SK-N-SH (cell line): ENCODE data around the gene CPA4.

Experiments used
- FOSL2 ChIP-seq: IDR thresholded peaks from 2 replicates; pipeline ENCODE4 v1.4.0; 2012; ENCODE audit warnings: low read depth, mild to moderate bottlenecking, moderate library complexity, borderline replicate concordance
- JUND ChIP-seq: IDR thresholded peaks from 2 replicates; pipeline ENCODE4 v1.4.0; 2012
- MEF2A ChIP-seq: IDR thresholded peaks from 2 replicates; pipeline ENCODE4 v1.4.0; 2012; ENCODE audit warnings: low read depth, borderline replicate concordance
- POLR2AphosphoS5 ChIP-seq: IDR thresholded peaks from 2 replicates; pipeline ENCODE4 v1.6.1; 2012; ENCODE audit warnings: low read depth, low read length
- RFX5 ChIP-seq: IDR thresholded peaks from 2 replicates; pipeline ENCODE4 v1.6.1; 2012; ENCODE audit warnings: mild to moderate bottlenecking, improper control_type of control experiment, low read length
- TAF1 ChIP-seq: IDR thresholded peaks from 2 replicates; pipeline ENCODE4 v1.6.1; 2012; ENCODE audit warnings: low read depth, mild to moderate bottlenecking, low read length, moderate library complexity, borderline replicate concordance
- TCF12 ChIP-seq: IDR thresholded peaks from 2 replicates; pipeline ENCODE4 v1.4.0; 2012
- YY1 ChIP-seq: IDR thresholded peaks from 2 replicates; pipeline ENCODE4 v1.4.0; 2012; ENCODE audit warnings: low read depth, mild to moderate bottlenecking
- TF ChIP-seq, protein P1 (sequence below): fragments of 200-600 bp; sonication (generic); IDR thresholded peaks from 2 replicates; pipeline ENCODE4 v1.6.1; 2017; ENCODE audit warnings: antibody characterized with exemption, mild to moderate bottlenecking, moderate library complexity

DNA sequence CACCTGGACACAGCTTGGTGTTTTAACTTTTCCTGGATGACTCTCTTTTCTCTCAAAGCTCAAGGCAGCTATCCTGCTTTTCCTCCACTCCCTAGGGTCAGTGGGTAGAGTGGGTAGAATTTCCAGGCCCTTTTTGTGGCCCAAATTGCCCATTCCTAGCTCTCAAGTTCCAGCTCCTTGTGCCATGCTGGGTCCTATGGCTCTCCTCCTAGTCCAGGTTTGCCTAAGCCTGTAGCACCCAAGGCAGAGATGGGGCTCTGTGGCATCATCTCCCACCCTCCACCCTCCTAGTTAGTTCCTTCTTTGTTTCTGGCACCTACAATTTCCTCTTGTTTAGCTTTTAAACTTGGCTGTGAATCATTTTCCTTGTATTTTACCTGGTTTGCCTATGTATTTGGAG, 9.7 kb downstream of the CPA4 start:
- TF ChIP-seq, protein P1, sequence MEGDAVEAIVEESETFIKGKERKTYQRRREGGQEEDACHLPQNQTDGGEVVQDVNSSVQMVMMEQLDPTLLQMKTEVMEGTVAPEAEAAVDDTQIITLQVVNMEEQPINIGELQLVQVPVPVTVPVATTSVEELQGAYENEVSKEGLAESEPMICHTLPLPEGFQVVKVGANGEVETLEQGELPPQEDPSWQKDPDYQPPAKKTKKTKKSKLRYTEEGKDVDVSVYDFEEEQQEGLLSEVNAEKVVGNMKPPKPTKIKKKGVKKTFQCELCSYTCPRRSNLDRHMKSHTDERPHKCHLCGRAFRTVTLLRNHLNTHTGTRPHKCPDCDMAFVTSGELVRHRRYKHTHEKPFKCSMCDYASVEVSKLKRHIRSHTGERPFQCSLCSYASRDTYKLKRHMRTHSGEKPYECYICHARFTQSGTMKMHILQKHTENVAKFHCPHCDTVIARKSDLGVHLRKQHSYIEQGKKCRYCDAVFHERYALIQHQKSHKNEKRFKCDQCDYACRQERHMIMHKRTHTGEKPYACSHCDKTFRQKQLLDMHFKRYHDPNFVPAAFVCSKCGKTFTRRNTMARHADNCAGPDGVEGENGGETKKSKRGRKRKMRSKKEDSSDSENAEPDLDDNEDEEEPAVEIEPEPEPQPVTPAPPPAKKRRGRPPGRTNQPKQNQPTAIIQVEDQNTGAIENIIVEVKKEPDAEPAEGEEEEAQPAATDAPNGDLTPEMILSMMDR, result no peak
- TF ChIP-seq JUND (no peak), RFX5 (no peak), TAF1 (no peak), TCF12 (no peak), FOSL2 (no peak), YY1 (no peak), MEF2A (no peak), POLR2AphosphoS5 (no peak)
